ENCODE measurements around the gene INPP5J. TPM values are rescaled to one million over a fixed set of nuclear protein-coding genes. Genes with fewer than 3 reads are reported as not detected.

Gene INPP5J
- 0.43 and 0.79 TPM in 2 replicates for total RNA-seq

GRCh38 chr22:31122532-31123291 lies at the start of gene INPP5J:
INPP5J (plus strand) TSS chr22:31122966; CDS start chr22:31123015, 49 bp downstream.

GRCh38 chr22:31080848-31081649 lies 41.7 kb upstream of the INPP5J start, which contains the start of gene SMTN:
SMTN (plus strand) TSS chr22:31081318; CDS start chr22:31083259, 1,941 bp downstream.

GRCh38 chr22:31107178-31107893 lies 15.4 kb upstream of the INPP5J start, which contains the start of gene SELENOM:
SELENOM (minus strand) TSS chr22:31107568; CDS start chr22:31107505, 63 bp downstream.

GRCh38 chr22:31139866-31140716 lies 17.3 kb downstream of the INPP5J start, which contains the start of gene PLA2G3:
PLA2G3 (minus strand) TSS chr22:31140508; CDS start chr22:31140354, 154 bp downstream.

Small RNA genes within 50 kb of the gene (small RNA-seq; reads per million reads assigned to genes)
- gene MIR3928 = 2.3 reads per million, percentile 81 among the genes with 10 or more reads in this experiment

Other genes with a start within 250 kb of the INPP5J start
- gene MORC2, start 154.2 kb upstream of the INPP5J start, total RNA-seq = 13.2 and 20.0 TPM in 2 replicates
- gene TUG1, start 153.7 kb upstream of the INPP5J start, total RNA-seq = 58.3 and 69.9 TPM in 2 replicates
- gene SMTN, start 41.6 kb upstream of the INPP5J start, total RNA-seq = 35.7 and 49.5 TPM in 2 replicates
- gene SELENOM, start 15.4 kb upstream of the INPP5J start, total RNA-seq = 59.2 and 79.7 TPM in 2 replicates
- not detected in 2 replicates for gene PLA2G3, start 17.5 kb downstream of the INPP5J start, total RNA-seq
- gene RNF185, start 37.2 kb downstream of the INPP5J start, total RNA-seq = 29.4 and 33.1 TPM in 2 replicates
- 91.9 and 238 TPM in 2 replicates for gene LIMK2, start 89.3 kb downstream of the INPP5J start, total RNA-seq
- 3.8 and 22.0 TPM in 2 replicates for gene PIK3IP1, start 169.5 kb downstream of the INPP5J start, total RNA-seq
- 22.3 and 30.2 TPM in 2 replicates for gene PATZ1, start 223.4 kb downstream of the INPP5J start, total RNA-seq

Measured in placental epithelial cell (primary cell).